NCI-H774 (cell line): ENCODE results near the gene SLBP.

Source experiments
- DNase-seq: peaks from one replicate; lab custom pipeline; 2025; lab: John Stamatoyannopoulos, UW

Gene SLBP

GRCh38 chr4:1726146-1726934 is 14.2 kb upstream of the SLBP start:
- DNase-seq, result peak; percentile 56

DNA sequence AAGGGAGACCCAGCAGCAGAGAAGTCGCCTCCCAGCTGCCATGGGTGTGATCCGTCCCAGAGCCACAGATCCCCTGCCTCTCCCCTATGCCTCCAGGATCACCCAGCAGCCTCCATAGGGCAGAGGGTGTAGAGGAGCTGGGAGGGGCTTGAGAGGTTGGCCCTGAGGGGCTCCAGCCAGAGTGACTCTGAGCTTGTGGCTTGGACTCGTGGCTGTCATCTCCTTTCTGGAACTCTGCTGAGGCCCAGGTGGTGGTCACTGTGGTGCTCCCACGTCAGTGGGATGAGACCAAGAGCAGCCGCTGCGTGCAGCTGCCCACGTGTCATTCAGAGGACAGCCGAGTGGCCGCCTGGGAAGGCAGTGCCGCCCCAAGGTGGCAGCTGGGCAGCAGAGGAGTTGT is 13.4 kb upstream of the SLBP start:
- no peak for DNase-seq

DNA sequence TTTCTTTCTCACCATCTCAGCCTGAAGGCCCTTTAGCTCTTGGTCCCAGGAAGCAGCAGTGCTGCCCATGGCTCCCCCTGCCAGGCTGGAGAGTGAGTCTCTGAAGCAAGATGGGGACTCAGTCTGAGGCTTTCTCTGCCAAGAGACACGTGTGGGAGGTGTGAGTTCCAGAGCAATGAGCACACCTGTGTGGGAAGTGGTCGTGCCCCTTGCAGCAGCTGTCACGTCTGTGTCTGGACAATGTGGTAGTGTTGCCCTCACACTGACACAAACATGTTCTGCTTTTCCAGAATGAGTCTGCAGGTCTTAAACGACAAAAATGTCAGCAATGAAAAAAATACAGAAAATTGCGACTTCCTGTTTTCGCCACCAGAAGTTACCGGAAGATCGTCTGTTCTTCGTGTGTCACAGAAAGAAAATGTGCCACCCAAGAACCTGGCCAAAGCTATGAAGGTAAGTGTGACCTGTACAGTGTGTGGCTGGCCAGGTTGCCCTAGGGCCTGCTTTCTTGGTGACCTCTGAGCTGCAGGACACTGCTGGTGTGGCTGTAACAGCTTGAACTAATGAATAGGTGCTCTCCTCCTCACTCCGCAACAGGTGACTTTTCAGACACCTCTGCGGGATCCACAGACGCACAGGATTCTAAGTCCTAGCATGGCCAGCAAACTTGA is 11.1 kb upstream of the SLBP start:
- no peak for DNase-seq

GRCh38 chr4:1722551-1723118 is 10.5 kb upstream of the SLBP start:
- no peak for DNase-seq

DNA sequence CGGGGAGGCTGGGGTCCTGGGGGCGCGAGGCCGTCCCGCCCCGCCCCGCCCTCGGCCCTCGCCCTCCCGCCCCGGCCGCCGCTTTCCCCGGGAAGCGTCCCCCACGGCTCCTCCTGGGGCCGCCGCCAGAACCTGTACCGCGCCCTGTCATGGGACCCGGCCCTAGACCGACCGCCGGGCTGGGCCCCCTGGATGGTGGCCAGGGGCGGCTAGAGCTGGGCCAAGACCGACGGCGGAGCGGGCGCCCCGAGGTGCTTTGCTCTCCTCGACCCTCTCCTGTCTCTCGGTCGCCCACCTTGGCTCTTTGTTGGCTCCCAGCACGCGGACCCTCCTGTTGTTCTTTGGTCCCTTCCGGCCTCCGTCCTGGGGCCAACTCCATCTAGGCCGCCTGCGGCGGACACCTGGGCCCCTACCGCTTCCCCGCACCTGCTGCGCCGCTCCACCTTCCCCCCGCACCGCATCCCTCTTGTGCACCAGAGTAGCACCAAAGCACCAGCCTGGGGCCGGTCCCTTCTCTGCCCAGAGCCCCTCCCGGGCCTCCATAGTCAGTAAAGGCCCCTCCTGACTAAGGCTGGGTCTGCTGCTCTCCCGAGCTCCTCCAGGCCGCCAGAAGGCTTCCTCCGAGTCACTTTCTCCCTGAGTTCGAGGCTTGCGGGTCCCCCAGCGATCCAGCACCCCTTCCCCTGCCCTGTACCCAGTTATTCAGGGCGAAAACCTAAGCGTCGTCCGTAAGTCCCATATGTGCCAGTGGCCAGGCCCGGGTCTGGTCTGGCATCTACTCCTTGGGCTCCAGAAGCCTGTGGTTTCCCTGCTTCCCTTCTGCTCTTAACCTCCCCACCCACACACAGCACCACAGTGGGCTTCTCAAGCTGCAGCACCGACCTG is 9.8 kb upstream of the SLBP start:
- no peak for DNase-seq

DNA sequence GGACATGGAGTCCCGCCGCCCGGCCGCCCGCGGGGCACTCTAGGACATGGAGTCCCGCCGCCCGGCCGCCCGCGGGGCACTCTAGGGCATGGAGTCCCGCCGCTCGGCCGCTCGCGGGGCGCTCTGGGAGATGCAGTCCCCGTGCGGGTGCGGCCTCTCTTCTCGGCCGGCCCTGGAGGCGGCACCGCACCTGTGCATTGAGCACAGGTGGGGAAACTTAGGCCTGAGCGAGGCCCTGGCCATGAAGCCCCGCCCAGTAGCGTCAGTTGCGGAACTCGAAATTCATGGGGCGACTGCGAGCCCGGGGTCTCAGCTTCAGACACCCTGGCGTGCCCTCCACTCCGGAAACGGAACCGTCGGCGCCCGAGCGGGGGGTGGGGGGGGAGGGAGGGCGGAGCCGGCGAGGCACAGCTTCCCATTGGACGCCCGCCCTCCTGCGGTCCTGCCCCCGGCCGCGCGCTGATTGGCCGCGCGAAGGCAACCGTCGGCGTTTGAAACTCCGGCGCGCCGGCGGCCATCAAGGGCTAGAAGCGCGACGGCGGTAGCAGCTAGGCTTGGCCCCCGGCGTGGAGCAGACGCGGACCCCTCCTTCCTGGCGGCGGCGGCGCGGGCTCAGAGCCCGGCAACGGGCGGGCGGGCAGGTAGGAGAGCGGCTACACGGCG is 9.0 kb upstream of the SLBP start, which contains the start of the genes TACC3 and TMEM129:
TACC3 (plus strand) TSS at position 519 of the 663 bp plus-strand sequence. CDS start 1,901 bp downstream, outside the sequence.
TMEM129 (minus strand) TSS at position 321 of the 663 bp plus-strand sequence. CDS start 486 bp downstream, outside the sequence.
- peak; percentile 95 for DNase-seq

GRCh38 chr4:1720163-1720983 is 8.3 kb upstream of the SLBP start:
- DNase-seq, result no peak

GRCh38 chr4:1718095-1718850 is 6.2 kb upstream of the SLBP start:
- no peak for DNase-seq

DNA sequence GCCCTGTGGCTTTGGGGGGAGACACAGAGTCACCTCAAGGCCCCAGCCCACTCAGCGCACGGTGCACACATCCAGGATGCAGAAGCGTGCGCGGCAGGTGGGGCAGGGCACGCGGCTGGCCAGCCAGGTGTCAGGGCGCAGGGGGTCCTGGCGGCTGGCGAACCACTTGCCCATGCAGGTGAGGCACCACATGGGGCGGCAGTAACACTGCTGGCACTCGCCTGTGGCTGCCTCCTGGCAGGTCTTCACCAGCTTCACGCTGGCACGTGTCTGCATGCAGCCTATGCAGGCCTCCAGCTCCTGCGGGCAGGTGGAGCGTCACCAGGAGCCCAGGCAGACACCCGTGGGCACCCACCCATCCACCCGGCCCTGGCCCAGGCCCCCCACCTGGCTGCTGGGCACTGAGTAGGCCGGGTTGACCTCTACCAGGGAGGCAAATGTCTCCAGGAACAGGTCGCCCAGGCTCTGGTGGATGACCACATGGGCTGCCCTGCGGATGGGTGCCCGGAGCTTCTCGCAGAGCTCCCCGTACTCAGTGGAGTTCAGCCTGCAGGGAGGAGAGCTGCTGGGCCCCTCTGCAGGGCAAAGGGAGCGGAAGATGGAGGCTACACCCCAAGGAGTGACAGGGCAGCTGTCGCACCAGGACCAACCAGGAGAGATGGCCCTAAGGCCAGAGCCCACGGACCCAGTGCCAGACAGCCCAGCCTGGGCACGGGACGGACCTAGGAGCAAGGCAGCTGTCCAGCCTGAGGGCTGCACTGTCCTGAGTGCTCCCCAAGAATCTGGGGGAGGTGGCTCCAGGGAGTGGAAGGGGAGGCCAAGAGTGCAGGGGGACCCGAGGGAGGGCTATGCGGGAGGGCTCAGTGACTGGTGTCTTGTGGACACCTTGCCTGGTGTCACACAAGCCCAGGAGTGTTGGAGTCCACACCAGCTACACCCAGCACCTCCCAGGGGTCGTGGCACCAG is 5.3 kb upstream of the SLBP start:
- no peak for DNase-seq

GRCh38 chr4:1716065-1716945 is 4.2 kb upstream of the SLBP start:
- no peak for DNase-seq

GRCh38 chr4:1715002-1715758 is 3.1 kb upstream of the SLBP start:
- DNase-seq, result no peak

- DNase-seq, result no peak
Observed at GRCh38 chr4:1714303-1715001, 2.3 kb upstream of the SLBP start.

DNA sequence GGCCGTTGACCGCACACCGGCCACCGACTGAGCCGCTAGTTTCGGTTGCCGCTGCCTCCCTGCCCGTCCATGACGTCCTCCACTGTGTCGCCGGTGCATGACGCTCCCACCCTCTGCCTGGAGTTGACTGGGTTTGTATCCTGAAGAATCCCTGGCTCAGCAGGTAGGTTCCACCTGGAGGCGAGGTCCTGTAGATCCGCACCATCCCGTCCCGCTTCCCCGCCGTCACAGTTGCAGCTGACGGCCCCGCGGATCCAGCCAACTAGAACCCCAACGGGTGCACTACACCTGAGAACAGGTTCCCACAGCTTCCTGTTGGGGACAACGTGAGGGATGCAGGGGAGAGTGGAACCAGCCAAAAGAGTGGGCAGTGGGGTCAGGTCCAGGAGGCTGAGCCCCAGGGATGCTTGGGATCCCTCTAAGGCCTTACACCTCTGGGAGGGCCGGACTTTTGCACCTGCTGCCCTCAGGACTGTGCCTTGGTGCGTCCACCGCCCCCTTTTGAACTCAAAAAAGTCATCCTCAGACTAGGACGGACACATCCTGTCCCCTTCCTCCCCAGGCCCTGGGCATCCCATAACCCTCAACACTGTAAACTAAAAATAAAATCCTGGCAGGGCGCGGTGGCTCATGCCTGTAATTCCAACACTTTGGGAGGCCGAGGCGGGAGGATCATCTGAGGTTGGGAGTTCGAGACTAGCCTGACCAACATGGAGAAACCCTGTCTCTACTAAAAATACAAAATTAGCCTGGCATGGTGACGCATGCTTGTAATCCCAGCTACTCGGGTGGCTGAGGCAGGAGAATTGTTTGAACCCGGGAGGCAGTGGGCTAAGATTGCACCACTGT is 1.1 kb upstream of the SLBP start:
- peak; percentile 76 for DNase-seq

- no peak for DNase-seq
Observed at GRCh38 chr4:1711571-1712215, 426 bp downstream of the SLBP start.
